Activated CD8-positive, alpha-beta memory T cell treated with anti-CD3 and anti-CD28 coated beads, Interleukin-2, amount 50 U/mL, for 4 hours (primary cell): ENCODE measurements around the gene TMIGD1.
"Not testable (repeated sequence)": the region's sequence is repeated elsewhere in the genome, so short reads cannot be mapped to it uniquely, and the experiment has no call there.

Experiments used
- DNase-seq: peaks from one replicate; pipeline ENCODE4 v3.0.0-alpha.2; 2020

The TMIGD1 gene

GRCh38 chr17:30358055-30358760 is 24.4 kb upstream of the TMIGD1 start:
- DNase-seq = no peak

GRCh38 chr17:30357476-30357875 is 23.6 kb upstream of the TMIGD1 start:
- DNase-seq = no peak

GRCh38 chr17:30354701-30355100 is 20.8 kb upstream of the TMIGD1 start:
- DNase-seq = no peak

GRCh38 chr17:30352240-30352814 is 18.5 kb upstream of the TMIGD1 start:
- no peak for DNase-seq

- DNase-seq = no peak
These were observed 17.9 kb upstream of the TMIGD1 start for GRCh38 chr17:30351735-30352134.

- not testable (repeated sequence) for DNase-seq
These were observed 17.4 kb upstream of the TMIGD1 start for GRCh38 chr17:30351263-30351662.

- no peak for DNase-seq
These were observed 15.4 kb upstream of the TMIGD1 start for GRCh38 chr17:30349252-30349651.

- no peak for DNase-seq
These were observed 13.6 kb upstream of the TMIGD1 start for GRCh38 chr17:30347488-30347887.

- no peak for DNase-seq
These were observed 12.5 kb upstream of the TMIGD1 start for GRCh38 chr17:30346221-30346795.

- DNase-seq = no peak
These were observed 11.7 kb upstream of the TMIGD1 start for GRCh38 chr17:30345527-30346075.

GRCh38 chr17:30345089-30345433 is 11.2 kb upstream of the TMIGD1 start:
- DNase-seq = no peak

- no peak for DNase-seq
These were observed 10.6 kb upstream of the TMIGD1 start for GRCh38 chr17:30344283-30345088.

GRCh38 chr17:30343796-30344195 is 9.9 kb upstream of the TMIGD1 start:
- no peak for DNase-seq

- not testable (repeated sequence) for DNase-seq
These were observed 9.4 kb upstream of the TMIGD1 start for GRCh38 chr17:30343244-30343643.

- DNase-seq = no peak
These were observed 7.9 kb upstream of the TMIGD1 start for GRCh38 chr17:30341703-30342249.

GRCh38 chr17:30340801-30341356 is 7.0 kb upstream of the TMIGD1 start:
- no peak for DNase-seq

GRCh38 chr17:30339086-30339485 is 5.2 kb upstream of the TMIGD1 start:
- DNase-seq = no peak

- DNase-seq = no peak
These were observed 3.6 kb upstream of the TMIGD1 start for GRCh38 chr17:30337393-30337999.

GRCh38 chr17:30336369-30337171 is 2.7 kb upstream of the TMIGD1 start:
- DNase-seq = peak; percentile 59

GRCh38 chr17:30334421-30334820 is 564 bp upstream of the TMIGD1 start:
- no peak for DNase-seq

- peak; percentile 35 for DNase-seq
These were observed 1.8 kb downstream of the TMIGD1 start for GRCh38 chr17:30332057-30332542.
